ENCODE data around the gene DNAH8.

DNAH8 gene

DNA sequence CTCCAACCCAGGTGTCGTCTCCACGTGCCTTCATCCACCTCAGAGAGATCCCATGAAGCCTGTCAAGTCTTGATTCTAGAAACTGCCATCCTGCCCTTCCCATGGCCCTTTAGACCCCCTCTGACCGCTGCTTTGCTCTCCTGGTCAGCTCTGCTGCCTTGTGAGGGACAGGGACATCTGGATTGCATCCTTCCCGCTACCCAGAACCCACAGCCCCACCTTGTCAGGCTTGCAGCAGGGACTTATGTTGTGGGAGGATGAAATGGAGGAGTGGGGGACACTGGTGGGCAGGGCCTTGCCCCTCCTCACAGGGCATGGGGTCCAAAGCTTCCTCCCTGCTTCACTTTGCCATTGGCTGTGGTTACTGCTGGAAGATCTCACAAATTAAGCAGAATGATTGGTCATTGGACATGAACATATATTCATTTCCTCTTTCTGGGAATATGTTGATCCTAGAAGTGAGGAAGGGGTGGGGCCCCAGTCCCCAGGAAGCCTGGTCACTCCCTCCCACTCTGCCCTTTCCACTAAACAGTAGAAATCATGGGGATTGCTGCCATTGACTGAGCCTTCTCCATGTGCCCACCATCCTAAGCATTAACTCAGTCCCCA is 338.0 kb downstream of the DNAH8 start:
- TF ChIP-seq, protein P1, sequence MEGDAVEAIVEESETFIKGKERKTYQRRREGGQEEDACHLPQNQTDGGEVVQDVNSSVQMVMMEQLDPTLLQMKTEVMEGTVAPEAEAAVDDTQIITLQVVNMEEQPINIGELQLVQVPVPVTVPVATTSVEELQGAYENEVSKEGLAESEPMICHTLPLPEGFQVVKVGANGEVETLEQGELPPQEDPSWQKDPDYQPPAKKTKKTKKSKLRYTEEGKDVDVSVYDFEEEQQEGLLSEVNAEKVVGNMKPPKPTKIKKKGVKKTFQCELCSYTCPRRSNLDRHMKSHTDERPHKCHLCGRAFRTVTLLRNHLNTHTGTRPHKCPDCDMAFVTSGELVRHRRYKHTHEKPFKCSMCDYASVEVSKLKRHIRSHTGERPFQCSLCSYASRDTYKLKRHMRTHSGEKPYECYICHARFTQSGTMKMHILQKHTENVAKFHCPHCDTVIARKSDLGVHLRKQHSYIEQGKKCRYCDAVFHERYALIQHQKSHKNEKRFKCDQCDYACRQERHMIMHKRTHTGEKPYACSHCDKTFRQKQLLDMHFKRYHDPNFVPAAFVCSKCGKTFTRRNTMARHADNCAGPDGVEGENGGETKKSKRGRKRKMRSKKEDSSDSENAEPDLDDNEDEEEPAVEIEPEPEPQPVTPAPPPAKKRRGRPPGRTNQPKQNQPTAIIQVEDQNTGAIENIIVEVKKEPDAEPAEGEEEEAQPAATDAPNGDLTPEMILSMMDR (IDR thresholded peaks at IDR 0.05; ENCODE audit: control insufficient read depth, extremely low read depth, insufficient read depth): no peak
- DNase-seq (ENCODE audit: low read depth): no peak
- no peak overlapping the region for H3K4me3 ChIP-seq (ENCODE audit: low read depth, low read length)

GRCh38 chr6:39053854-39054576 is 338.9 kb downstream of the DNAH8 start:
- no peak for DNase-seq (ENCODE audit: low read depth)
- no peak overlapping the region for H3K4me3 ChIP-seq (ENCODE audit: low read depth, low read length)
- TF ChIP-seq, protein P1 (IDR thresholded peaks at IDR 0.05; ENCODE audit: control insufficient read depth, extremely low read depth, insufficient read depth): no peak

DNA sequence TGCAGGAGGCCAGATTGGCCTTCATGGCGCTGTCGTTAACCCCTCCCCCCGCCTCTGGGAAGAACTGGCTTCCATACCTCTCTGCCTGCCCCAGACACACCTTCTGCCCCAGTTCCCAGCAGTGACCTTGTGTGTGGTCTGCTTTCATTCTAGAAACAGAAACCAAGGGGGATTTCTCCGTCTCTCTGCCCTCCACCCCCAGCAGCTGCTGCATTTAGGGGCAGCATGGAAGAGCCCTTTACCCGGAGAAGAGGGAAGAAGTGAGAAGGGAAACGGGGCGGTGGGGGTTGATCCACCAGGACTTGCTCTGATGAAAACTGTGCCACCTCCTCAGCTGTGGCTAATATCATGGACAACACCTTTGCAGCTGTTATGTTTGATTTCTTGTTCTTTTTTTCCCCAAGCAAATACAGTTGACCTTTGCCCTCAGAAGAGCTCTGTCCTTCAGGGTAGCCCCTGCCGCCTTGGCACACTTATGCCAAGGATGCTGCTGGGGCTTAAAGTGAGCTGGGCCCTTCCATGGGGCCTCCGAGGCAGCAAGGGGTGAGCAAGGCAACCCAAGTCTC is 339.5 kb downstream of the DNAH8 start:
- H3K4me3 ChIP-seq (ENCODE audit: low read depth, low read length): no peak overlapping the region
- DNase-seq (ENCODE audit: low read depth): no peak
- TF ChIP-seq, protein P1 (IDR thresholded peaks at IDR 0.05; ENCODE audit: control insufficient read depth, extremely low read depth, insufficient read depth): no peak

DNA sequence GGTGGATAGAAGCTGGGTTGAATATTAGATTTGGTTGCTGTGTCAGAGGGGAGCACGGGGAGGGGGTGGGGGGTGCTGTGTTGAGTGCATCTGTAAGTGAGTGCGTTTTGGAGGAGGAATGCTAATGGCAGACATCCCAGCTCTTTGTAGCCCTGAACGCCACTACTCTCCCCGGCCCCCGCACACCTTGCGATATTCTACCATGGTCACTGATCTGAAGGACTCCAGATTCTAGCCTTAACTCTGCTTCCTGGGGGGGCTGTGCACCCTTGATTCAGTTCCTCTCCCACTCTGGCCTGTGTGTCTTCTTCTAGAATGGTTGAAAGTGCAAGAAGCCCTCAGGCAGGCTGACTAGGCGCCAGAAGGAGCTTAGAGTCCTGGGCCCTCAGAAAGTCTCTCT is 340.6 kb downstream of the DNAH8 start:
- TF ChIP-seq, protein P1 (IDR thresholded peaks at IDR 0.05; ENCODE audit: control insufficient read depth, extremely low read depth, insufficient read depth): no peak
- H3K4me3 ChIP-seq (ENCODE audit: low read depth, low read length): no peak overlapping the region
- no peak for DNase-seq (ENCODE audit: low read depth)

- TF ChIP-seq, protein P1 (IDR thresholded peaks at IDR 0.05; ENCODE audit: control insufficient read depth, extremely low read depth, insufficient read depth): no peak
- H3K4me3 ChIP-seq (ENCODE audit: low read depth, low read length): no peak overlapping the region
- no peak for DNase-seq (ENCODE audit: low read depth)
Observed at GRCh38 chr6:39056191-39056590, 341.1 kb downstream of the DNAH8 start.

- TF ChIP-seq, protein P1 (IDR thresholded peaks at IDR 0.05; ENCODE audit: control insufficient read depth, extremely low read depth, insufficient read depth): no peak
- H3K4me3 ChIP-seq (ENCODE audit: low read depth, low read length): no peak overlapping the region
- DNase-seq (ENCODE audit: low read depth): no peak
Observed at GRCh38 chr6:39056681-39057080, 341.6 kb downstream of the DNAH8 start.

All from LNCaP clone FGC (cell line).